RPMI8226 (cell line): Measurements from ENCODE around the gene SMIM31.

Experiments used
- DNase-seq: peaks from one replicate; pipeline ENCODE4 v3.0.0-alpha.2; 2015

The SMIM31 gene

DNA sequence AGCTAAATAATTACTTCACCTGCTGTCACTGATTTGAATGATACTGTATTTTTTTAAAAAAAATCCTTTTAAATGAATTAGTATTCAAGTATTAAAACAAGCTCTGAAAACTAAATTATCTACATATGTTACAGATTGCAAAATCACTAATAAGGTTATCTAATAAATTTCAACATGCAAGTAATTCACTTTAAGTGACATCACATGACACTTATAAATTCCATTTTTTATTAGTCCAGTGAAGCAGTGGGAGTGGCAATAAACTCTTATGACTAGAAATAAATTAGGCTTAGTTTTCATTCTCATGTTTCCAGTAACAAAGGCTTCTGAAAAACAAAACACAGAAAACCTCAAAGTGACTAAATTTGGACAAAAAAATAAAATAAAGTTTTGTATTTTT is 36.3 kb downstream of the SMIM31 start:
- DNase-seq = no peak

DNA sequence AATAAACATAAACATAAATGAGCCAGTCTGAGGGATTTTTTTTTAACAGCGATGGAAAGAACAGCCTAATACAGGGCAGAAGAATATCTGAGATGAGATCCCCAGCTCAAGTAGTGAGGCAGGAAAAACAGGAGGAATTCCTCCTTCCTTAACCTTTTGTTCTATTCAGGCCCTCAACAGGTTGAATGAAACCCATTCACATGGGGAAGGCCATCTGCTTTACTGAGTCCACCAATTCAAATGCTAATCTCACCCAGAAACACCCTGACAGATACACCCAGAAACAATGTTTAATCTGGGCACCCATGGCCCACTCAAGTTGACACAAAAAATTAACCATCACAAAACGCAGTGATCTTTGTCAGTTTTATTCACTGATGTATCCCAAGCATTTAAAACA is 45.5 kb downstream of the SMIM31 start:
- DNase-seq = no peak

DNA sequence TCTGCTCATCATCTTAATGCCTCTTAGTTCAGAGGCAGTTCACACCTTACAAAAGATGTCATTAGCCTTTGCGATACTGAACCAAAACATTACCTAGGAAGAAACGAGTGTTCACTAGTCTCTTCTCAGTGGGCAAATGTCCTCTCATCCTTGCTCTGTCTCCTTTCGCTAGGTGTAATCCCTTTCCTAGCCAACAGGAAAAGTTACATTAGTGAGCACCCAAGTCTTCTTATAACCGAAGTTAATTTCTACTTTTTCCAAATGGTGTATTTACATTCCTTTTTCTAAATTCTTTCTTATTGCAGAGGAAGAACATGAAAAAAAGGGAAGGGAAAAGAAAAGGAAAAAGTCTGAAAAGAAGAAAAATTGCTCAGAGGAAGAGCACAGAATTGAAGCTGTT is 46.9 kb downstream of the SMIM31 start:
- no peak for DNase-seq

GRCh38 chr4:164802301-164802901 is 48.5 kb downstream of the SMIM31 start:
- no peak for DNase-seq

DNA sequence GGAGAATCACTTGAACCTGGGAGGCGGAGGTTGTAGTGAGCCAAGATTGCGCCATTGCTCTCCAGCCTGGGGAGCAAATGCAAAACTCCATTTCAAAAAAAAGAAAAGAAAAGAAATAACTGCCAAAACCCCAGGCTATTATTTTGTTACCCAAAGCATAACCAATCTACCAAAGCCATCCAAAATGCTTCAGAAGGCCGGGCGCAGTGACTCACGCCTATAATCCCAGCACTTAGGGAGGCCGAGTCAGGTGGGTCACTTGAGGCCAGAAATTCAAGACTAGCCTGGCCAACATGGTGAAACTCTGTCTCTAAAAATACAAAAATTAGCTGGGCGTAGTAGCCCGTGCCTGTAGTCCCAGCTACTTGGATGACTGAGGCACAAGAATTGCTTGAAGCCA is 49.8 kb downstream of the SMIM31 start:
- no peak for DNase-seq

DNA sequence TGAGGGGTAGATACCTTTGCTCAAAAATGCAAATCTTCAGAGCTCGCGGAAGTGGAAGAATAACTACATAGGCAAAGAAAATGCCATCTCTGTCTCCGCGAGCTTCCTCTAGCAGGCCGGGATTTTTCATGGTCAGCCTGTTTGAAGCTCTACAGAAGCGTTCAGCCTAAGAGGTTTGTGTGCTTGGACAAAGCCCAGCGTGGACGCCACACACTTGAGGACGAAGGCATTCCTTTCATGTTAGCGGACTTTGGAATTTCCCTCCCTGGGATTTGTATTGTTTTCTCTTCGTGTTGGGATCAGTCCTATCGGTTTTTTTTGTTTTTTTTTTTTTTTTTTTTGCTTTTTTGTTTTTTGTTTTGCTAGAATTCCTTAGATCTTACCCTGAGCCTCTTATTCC is 53.7 kb downstream of the SMIM31 start:
- no peak for DNase-seq

GRCh38 chr4:164813554-164813953 is 59.6 kb downstream of the SMIM31 start:
- DNase-seq = no peak

GRCh38 chr4:164815711-164816110 is 61.8 kb downstream of the SMIM31 start:
- no peak for DNase-seq

DNA sequence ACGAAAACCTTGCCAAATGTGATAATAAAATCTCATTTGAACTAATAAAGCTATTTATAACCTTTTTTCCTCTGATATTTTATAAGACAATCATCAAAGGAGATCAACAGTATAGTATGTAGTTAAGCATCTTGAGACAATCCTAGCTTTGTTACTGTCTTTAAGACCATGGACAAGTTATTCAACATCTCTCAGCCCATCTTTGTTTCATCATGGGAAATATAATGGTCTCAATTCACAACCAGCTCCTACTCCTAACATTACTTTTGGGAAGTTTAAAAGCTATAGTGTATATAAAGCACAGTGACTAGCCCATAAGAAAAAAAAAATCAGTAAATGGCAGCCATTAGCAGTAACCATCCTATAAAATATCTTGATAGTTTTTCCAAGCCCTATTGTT is 65.4 kb downstream of the SMIM31 start:
- DNase-seq = no peak

DNA sequence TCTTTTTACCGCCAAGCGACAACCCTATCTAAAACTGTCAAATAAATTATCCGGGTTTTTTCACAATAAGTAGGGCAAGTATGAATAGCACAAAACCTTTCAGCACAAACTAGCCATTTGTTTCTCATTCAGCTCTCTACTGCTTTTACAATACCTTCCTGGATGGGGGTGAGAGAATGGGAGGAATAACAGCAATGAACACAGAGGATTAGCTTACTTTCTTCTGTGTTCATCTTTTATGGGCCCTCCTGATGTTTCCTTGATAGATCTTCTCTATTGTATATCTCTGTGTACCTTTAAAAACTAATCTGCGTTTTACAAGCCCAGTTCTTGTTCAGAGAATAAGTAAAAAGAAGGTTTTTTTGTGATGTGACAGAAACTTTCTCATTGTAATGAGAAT is 67.8 kb downstream of the SMIM31 start:
- DNase-seq = no peak

DNA sequence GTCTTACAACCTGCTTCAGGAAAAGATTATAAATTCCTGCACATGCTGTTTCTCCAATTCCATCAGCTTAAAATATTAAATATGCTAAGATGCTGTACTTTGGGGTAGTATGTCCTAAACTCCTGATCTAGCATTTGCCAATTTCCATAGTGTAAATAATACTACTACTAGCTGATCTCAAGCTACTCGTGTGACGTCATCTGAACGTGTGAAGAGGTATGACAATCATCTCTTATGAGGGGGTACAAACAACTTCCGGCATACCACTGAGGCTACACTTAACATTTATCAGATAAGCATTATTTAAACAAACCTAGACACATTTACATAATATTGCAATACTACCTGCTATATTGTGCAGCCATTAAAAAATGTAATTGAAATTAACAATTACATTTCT is 70.7 kb downstream of the SMIM31 start:
- DNase-seq = no peak

DNA sequence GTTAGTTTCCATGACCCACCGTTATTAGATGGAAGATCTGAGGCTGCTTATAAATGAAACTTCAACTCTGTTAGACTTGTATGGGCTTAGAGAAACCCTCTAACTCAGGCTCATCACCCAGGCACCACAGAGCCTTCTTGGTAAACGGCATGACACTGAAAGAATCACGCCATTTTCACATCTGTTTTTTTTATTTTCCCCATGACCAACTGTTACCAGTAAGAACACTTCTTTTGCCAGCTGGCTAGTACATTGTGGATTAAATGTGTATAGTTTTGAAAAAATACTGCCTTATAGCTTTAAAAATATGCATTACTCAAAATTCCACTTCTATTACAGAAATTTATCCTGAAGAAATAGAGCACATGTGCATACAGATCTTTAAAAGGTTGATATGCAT is 75.0 kb downstream of the SMIM31 start:
- DNase-seq = no peak

GRCh38 chr4:164846566-164846965 is 92.6 kb downstream of the SMIM31 start:
- no peak for DNase-seq

- no peak for DNase-seq
These were observed 93.1 kb downstream of the SMIM31 start for GRCh38 chr4:164847016-164847415.

DNA sequence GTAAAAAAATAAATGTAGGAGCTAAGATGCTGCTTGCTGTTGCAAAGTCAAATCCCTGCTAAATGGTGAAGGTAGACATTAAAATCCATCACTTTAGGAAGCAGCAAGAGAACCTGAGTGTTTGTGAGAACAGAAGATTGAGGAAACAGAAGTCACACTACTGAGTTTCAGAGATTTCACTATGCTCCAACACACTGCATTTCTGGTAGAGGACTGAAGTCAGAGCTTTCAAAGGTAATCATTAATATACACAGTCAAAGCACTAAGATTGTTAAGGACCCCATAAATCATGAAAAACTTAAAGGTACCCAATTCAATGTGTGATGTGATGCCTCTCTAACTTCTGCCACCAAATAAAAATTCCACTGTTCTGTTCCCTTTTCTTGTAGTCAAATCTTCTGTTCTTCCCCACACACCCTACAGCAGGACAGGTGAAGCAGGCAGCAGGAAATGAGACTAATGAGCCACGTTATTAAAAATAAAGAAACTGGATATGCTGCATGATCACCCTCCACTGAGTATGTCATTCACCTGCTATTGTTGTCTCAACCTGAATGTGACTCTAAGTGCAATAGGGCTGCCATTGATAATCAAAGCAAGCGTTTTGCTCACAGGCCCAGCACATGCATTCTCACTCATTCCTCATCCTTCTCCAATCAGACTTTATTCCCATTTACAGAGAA is 94.2 kb downstream of the SMIM31 start:
- no peak for DNase-seq
